Uterus (tissue), 2 donors: Measurements from ENCODE around the gene ARHGEF40.

Experiments
- POLR2A ChIP-seq, 2 donors: fragments of 450-650 bp; IDR thresholded peaks; one replicate each; pipeline ENCODE4 v1.6.1; 2016; ENCODE audit warnings: antibody characterized with exemption in 2 of 2, mild to moderate bottlenecking in 1 of 2, moderate library complexity in 1 of 2
- TF ChIP-seq, protein P1 (sequence below), 4 experiments: fragments of 200-600 bp in 2 of 4; fragments of 450-650 bp in 2 of 4; sonication (generic) in 2 of 4; IDR thresholded peaks; one replicate each; pipeline ENCODE4 v1.5.1; 2016 to 2019; ENCODE audit warnings: antibody characterized with exemption in 4 of 4, mild to moderate bottlenecking in 2 of 4, moderate library complexity in 1 of 4

GRCh38 chr14:21037156-21037555 lies 32.9 kb upstream of the ARHGEF40 start:
- TF ChIP-seq, protein P1, sequence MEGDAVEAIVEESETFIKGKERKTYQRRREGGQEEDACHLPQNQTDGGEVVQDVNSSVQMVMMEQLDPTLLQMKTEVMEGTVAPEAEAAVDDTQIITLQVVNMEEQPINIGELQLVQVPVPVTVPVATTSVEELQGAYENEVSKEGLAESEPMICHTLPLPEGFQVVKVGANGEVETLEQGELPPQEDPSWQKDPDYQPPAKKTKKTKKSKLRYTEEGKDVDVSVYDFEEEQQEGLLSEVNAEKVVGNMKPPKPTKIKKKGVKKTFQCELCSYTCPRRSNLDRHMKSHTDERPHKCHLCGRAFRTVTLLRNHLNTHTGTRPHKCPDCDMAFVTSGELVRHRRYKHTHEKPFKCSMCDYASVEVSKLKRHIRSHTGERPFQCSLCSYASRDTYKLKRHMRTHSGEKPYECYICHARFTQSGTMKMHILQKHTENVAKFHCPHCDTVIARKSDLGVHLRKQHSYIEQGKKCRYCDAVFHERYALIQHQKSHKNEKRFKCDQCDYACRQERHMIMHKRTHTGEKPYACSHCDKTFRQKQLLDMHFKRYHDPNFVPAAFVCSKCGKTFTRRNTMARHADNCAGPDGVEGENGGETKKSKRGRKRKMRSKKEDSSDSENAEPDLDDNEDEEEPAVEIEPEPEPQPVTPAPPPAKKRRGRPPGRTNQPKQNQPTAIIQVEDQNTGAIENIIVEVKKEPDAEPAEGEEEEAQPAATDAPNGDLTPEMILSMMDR (IDR thresholded peaks at IDR 0.05) = no peak
- no peak for TF ChIP-seq POLR2A (IDR thresholded peaks at IDR 0.05)
